HepG2 (cell line): ENCODE measurements around the gene TUBG2. TPM values are rescaled to one million over a fixed set of nuclear protein-coding genes. Genes with fewer than 3 reads are reported as not detected.
A peak's percentile ranks its signal among the peaks of the same experiment; 100 is the strongest.

ENCODE experiments used
- BRF2 ChIP-seq: sonication (generic); formaldehyde crosslinking; IDR thresholded peaks from 2 replicates; pipeline ENCODE4 v1.8.1; 2022; ENCODE audit warnings: mild to moderate bottlenecking, missing genetic modification reagents
- MIER3 ChIP-seq: IDR thresholded peaks from 2 replicates; pipeline ENCODE4 v1.6.1; 2016; ENCODE audit warnings: missing compliant biosample characterization, borderline replicate concordance
- MYPOP ChIP-seq: sonication (generic); formaldehyde crosslinking; IDR thresholded peaks from 2 replicates; pipeline ENCODE4 v1.8.1; 2023; ENCODE audit warnings: mild to moderate bottlenecking, moderate library complexity, missing genetic modification reagents
- PAXIP1 ChIP-seq: sonication (generic); formaldehyde crosslinking; conservative IDR thresholded peaks from 2 replicates; pipeline ENCODE4 v1.4.0; 2020; ENCODE audit warnings: mild to moderate bottlenecking, missing genetic modification reagents, moderate library complexity
- SP2 ChIP-seq: sonication (generic); formaldehyde crosslinking; IDR thresholded peaks from 2 replicates; pipeline ENCODE4 v1.5.1; 2020; ENCODE audit warnings: mild to moderate bottlenecking, missing genetic modification reagents
- TAF15 ChIP-seq: fragments of 200-400 bp; formaldehyde crosslinking; IDR thresholded peaks from one replicate; pipeline ENCODE4 v1.6.1; 2018; ENCODE audit warnings: mild to moderate bottlenecking, low read depth, low read length; ENCODE audit not compliant: poor library complexity, severe bottlenecking
- ZBTB49 ChIP-seq: sonication (generic); formaldehyde crosslinking; IDR thresholded peaks from 2 replicates; pipeline ENCODE4 v1.4.0; 2020; ENCODE audit warnings: missing genetic modification reagents, borderline replicate concordance
- ZKSCAN8 ChIP-seq: IDR thresholded peaks from 2 replicates; pipeline ENCODE4 v1.6.1; 2016; ENCODE audit warnings: borderline replicate concordance, missing genetic modification reagents, missing compliant biosample characterization
- ZNF407 ChIP-seq: sonication (generic); formaldehyde crosslinking; IDR thresholded peaks from one replicate; pipeline ENCODE4 v1.5.1; 2020; ENCODE audit warnings: mild to moderate bottlenecking, missing genetic modification reagents; ENCODE audit errors: not compliant biosample characterization
- ZNF790 ChIP-seq: sonication (generic); formaldehyde crosslinking; IDR thresholded peaks from 2 replicates; pipeline ENCODE4 v1.8.0; 2022; ENCODE audit warnings: missing genetic modification reagents, mild to moderate bottlenecking, borderline replicate concordance
- polyA plus RNA-seq, 8 experiments: library from polyadenylated mRNA; depleted of rRNA in 3 of 8; stranded (reverse) in 7 of 8; unstranded in 1 of 8; fragments of >200 nt; fragmentation: Illumina TruSeq in 4 of 8; extraction: Trizol in 4 of 8; gene quantifications; 2 replicates each; pipeline versions ENCODE4 v1.2.1 to v1.2.3, GENCODE V29; 2011 to 2016; ENCODE audit warnings: low read depth in 4 of 8, missing spikeins in 1 of 8, mixed read lengths in 1 of 8; ENCODE audit not compliant: insufficient read depth in 1 of 8
- total RNA-seq, 5 experiments: library from RNA; depleted of rRNA; stranded (reverse); fragments of >200 nt; fragmentation: Illumina TruSeq; extraction: Trizol; gene quantifications; 2 replicates each; pipeline ENCODE4 v1.2.3, GENCODE V29; 2016; ENCODE audit warnings: low read depth in 1 of 5

Gene TUBG2
- total and polyA plus RNA-seq, 2 of the 13 experiments (the other 11 are each of a cell fraction or from before 2014, with no cell fraction given) = 16.0 to 42.3 TPM

GRCh38 chr17:42677921-42678781 lies 19.1 kb downstream of the TUBG2 start (continued):
- TF ChIP-seq ZBTB49 (CRISPR knock-in tag) = no peak
- no peak for TF ChIP-seq ZNF790
- TF ChIP-seq TAF15 = no peak
- no peak for TF ChIP-seq SP2 (CRISPR knock-in tag)
- peak; percentile 44; the same call in 1 of the 2 replicates for TF ChIP-seq PAXIP1
- peak; percentile 65 for TF ChIP-seq MYPOP (CRISPR knock-in tag)
- TF ChIP-seq BRF2 (CRISPR knock-in tag) = no peak
- 0 out of 2 replicates have a peak, but pooled peaks have one; percentile 17 for TF ChIP-seq MIER3 (CRISPR knock-in tag)
- TF ChIP-seq ZNF407 = no peak
- peak; percentile 79 for TF ChIP-seq ZKSCAN8
